Left ventricle myocardium inferior (tissue), 1 donor: ENCODE measurements around the gene SCFD2. TPM values are rescaled to one million over a fixed set of nuclear protein-coding genes. Genes with fewer than 3 reads are reported as not detected.

Source experiments
- DNase-seq: peaks from one replicate; pipeline ENCODE4 v3.0.0-alpha.2; 2020
- H3K27ac ChIP-seq: fragments of 200-600 bp; replicated peaks from 2 replicates; pipeline ENCODE4 v1.8.0; 2021
- H3K27me3 ChIP-seq: fragments of 200-600 bp; 2 replicates; pipeline ENCODE4 v1.8.0; 2021; ENCODE audit warnings: low read depth
- H3K36me3 ChIP-seq: fragments of 200-600 bp; 2 replicates; pipeline ENCODE4 v1.8.0; 2021
- H3K4me1 ChIP-seq: fragments of 200-600 bp; 2 replicates; pipeline ENCODE4 v1.8.0; 2021
- H3K4me3 ChIP-seq: fragments of 200-600 bp; 2 replicates; pipeline ENCODE4 v1.8.0; 2021; ENCODE audit warnings: mild to moderate bottlenecking, moderate library complexity
- H3K9me3 ChIP-seq: fragments of 200-600 bp; replicated peaks from 2 replicates; pipeline ENCODE4 v1.8.0; 2021
- intact Hi-C: fragments of 100-400 bp; cut with micrococcal nuclease; formaldehyde crosslinking; loops from one replicate; pipeline ENCODE4 v1.11.0; 2022
- total RNA-seq: library from RNA; stranded (reverse); fragmentation: NEBNext Ultra II Directional; extraction: Animal tissue kit (Norgen Biotek cat#: 25700); gene quantifications from one replicate; pipeline ENCODE4 v1.2.1, GENCODE V29; 2021
- TF ChIP-seq, protein P1 (sequence below): fragments of 200-600 bp; IDR thresholded peaks from 2 replicates; pipeline ENCODE4 v1.8.0; 2021; ENCODE audit warnings: antibody characterized with exemption, mild to moderate bottlenecking, borderline replicate concordance
- donor health status: DM: no; HTN: yes; CAD: no; lungs with severe emphysema.

Gene SCFD2
- total RNA-seq, 1 donor from 2014 or later = 9.3 TPM

DNA sequence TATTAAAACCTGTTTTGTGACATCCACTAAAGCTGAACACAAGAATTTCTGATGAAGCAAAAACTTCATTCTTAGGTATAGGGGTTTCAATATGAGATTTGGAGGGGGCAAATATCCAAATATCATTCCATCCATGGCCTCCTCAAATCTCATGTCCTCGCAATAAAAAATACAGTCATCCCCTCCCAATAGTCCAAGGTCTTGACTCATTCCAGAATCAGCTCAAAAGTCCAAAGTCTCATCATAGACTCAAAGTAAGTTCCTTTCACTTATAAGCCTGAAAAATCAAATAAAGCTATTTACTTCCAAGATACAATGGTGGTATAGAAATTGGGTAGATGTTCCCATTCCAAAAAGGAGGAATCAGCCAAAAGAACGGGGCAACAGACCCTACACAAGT, 213.4 kb downstream of the SCFD2 start:
- no peaks in the 10 kb centered on the region for H3K9me3 ChIP-seq
- no peaks in the 10 kb centered on the region for H3K27me3 ChIP-seq
- TF ChIP-seq, protein P1, sequence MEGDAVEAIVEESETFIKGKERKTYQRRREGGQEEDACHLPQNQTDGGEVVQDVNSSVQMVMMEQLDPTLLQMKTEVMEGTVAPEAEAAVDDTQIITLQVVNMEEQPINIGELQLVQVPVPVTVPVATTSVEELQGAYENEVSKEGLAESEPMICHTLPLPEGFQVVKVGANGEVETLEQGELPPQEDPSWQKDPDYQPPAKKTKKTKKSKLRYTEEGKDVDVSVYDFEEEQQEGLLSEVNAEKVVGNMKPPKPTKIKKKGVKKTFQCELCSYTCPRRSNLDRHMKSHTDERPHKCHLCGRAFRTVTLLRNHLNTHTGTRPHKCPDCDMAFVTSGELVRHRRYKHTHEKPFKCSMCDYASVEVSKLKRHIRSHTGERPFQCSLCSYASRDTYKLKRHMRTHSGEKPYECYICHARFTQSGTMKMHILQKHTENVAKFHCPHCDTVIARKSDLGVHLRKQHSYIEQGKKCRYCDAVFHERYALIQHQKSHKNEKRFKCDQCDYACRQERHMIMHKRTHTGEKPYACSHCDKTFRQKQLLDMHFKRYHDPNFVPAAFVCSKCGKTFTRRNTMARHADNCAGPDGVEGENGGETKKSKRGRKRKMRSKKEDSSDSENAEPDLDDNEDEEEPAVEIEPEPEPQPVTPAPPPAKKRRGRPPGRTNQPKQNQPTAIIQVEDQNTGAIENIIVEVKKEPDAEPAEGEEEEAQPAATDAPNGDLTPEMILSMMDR = no peak
- DNase-seq = no peak
- no peaks in the 10 kb centered on the region for H3K4me1 ChIP-seq
- H3K36me3 ChIP-seq = no peaks in the 10 kb centered on the region
- intact Hi-C loops = no loop called here
- no peak overlapping the region for H3K27ac ChIP-seq
- H3K4me3 ChIP-seq = no peak overlapping the region

DNA sequence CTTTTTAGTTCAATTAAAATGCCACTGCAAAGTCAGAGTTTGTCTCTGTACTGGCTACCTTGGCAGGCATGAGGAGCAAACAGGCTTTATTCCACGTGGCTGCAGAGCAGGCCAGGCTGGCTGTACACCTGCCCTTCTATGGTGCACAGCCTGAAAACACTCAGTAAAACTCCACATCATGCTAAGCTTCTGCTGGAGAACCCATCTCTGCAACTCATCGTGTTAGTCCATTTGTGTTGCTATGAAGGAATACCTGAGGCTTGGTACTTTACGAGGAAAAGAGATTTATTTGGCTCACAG, 214.4 kb downstream of the SCFD2 start:
- no peak overlapping the region for H3K27ac ChIP-seq
- H3K36me3 ChIP-seq = no peaks in the 10 kb centered on the region
- H3K4me1 ChIP-seq = no peaks in the 10 kb centered on the region
- intact Hi-C loops = no loop called here
- no peak for DNase-seq
- H3K4me3 ChIP-seq = no peak overlapping the region
- H3K27me3 ChIP-seq = no peaks in the 10 kb centered on the region
- H3K9me3 ChIP-seq = no peaks in the 10 kb centered on the region
- TF ChIP-seq, protein P1 = no peak

- Histone ChIP-seq H3K27ac (no peak overlapping the region), H3K4me1 (no peaks in the 10 kb centered on the region), H3K9me3 (no peaks in the 10 kb centered on the region), H3K27me3 (no peaks in the 10 kb centered on the region), H3K4me3 (no peak overlapping the region), H3K36me3 (no peaks in the 10 kb centered on the region)
- TF ChIP-seq, protein P1 = no peak
- intact Hi-C loops = no loop called here
- no peak for DNase-seq
Observed at GRCh38 chr4:53150631-53151488, 215.0 kb downstream of the SCFD2 start.

DNA sequence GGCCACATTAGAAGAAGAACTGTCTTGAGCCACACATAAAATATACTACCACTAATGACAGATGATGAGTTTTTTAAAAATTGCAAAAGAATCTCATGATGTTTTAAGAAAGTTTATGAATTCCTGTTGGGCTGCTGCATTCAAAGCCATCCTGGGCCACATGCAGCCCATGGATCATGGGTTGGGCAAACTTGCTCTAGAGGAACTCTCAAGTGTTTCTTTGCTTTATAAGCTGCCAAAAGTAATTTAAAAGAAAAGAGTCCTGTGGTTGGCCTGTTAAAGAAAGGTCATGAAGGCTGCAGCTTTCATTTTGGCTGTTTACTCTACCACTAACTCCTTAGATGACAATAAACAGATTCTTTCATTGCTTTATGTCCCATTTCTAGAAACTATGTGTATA, 218.2 kb downstream of the SCFD2 start:
- no peaks in the 10 kb centered on the region for H3K9me3 ChIP-seq
- H3K27me3 ChIP-seq = no peaks in the 10 kb centered on the region
- H3K4me3 ChIP-seq = no peak overlapping the region
- peaks cover 8% of the 10 kb centered on the region for H3K36me3 ChIP-seq
- TF ChIP-seq, protein P1 = no peak
- no peak overlapping the region for H3K27ac ChIP-seq
- intact Hi-C loops = no loop called here
- no peaks in the 10 kb centered on the region for H3K4me1 ChIP-seq
- DNase-seq = no peak

GRCh38 chr4:53147197-53147596, 218.7 kb downstream of the SCFD2 start:
- Histone ChIP-seq H3K4me3 (no peak overlapping the region), H3K36me3 (peaks cover 8% of the 10 kb centered on the region), H3K27me3 (no peaks in the 10 kb centered on the region), H3K4me1 (no peaks in the 10 kb centered on the region), H3K9me3 (no peaks in the 10 kb centered on the region), H3K27ac (no peak overlapping the region)
- intact Hi-C loops = no loop called here
- TF ChIP-seq, protein P1 = no peak
- no peak for DNase-seq
